Naive B cell (primary cell): ENCODE results near the gene PACSIN2. TPM values are rescaled to one million over a fixed set of nuclear protein-coding genes. Genes with fewer than 3 reads are reported as not detected.

ENCODE experiments used
- ATAC-seq, 2 donors: fragments of 150-1000 bp; cut with Tn5 transposase; 2 replicates each; pipeline ENCODE4 v1.10.0; 2021; ENCODE audit warnings: low read depth in 2 of 2, mild to moderate bottlenecking in 2 of 2, moderate library complexity in 2 of 2
- DNase-seq: peaks from one replicate; pipeline ENCODE4 v3.0.0; 2022
- H3K27ac Mint-ChIP-seq, 6 donors: one replicate each; pipeline ENCODE4 v1.8.0; 2020 to 2022; ENCODE audit warnings: mild to moderate bottlenecking in 6 of 6, mixed read lengths in 6 of 6, moderate library complexity in 5 of 6, inconsistent platforms in 2 of 6
- H3K27me3 Mint-ChIP-seq, 3 donors: one replicate each; pipeline ENCODE4 v1.8.0; 2021 to 2022; ENCODE audit warnings: mixed read lengths in 3 of 3, mild to moderate bottlenecking in 1 of 3
- H3K36me3 Mint-ChIP-seq, 2 donors: one replicate each; pipeline ENCODE4 v1.8.0; 2020 to 2022; ENCODE audit warnings: mixed read lengths in 2 of 2, inconsistent platforms in 1 of 2, mild to moderate bottlenecking in 1 of 2
- H3K4me1 Mint-ChIP-seq, 3 donors: one replicate each; pipeline ENCODE4 v1.8.0; 2020 to 2022; ENCODE audit warnings: mixed read lengths in 3 of 3, inconsistent platforms in 1 of 3, mild to moderate bottlenecking in 1 of 3, moderate library complexity in 1 of 3
- H3K4me3 Mint-ChIP-seq, 8 donors: one replicate each; pipeline ENCODE4 v1.8.0; 2020 to 2022; ENCODE audit warnings: mild to moderate bottlenecking in 8 of 8, mixed read lengths in 8 of 8, moderate library complexity in 8 of 8, inconsistent platforms in 2 of 8
- H3K9me3 Mint-ChIP-seq, 7 donors: one replicate each; pipeline ENCODE4 v1.8.0; 2020 to 2022; ENCODE audit warnings: mixed read lengths in 7 of 7, mild to moderate bottlenecking in 5 of 7, inconsistent platforms in 2 of 7, moderate library complexity in 1 of 7
- polyA plus RNA-seq, 6 donors: library from polyadenylated mRNA; unstranded; fragments of 300-500 nt; fragmentation: Illumina TruSeq; gene quantifications; one replicate each; pipeline ENCODE4 v1.2.3, GENCODE V29; 2021; ENCODE audit warnings: low read depth in 6 of 6

The PACSIN2 gene
- polyA plus RNA-seq, 6 donors from 2014 or later, result 30.9 to 43.4 (median 37.3) TPM

- Mint-ChIP-seq H3K36me3 (peaks cover 8 to 10% of the 10 kb centered on the region in 2 donors), H3K4me1 (peaks cover 14 to 36% (median 25%) of the 10 kb centered on the region in 3 donors), H3K27ac (peak overlapping the region in 2 of 6 donors; percentile 11 to 81), H3K9me3 (no peaks in the 10 kb centered on the region), H3K4me3 (no peak overlapping the region), H3K27me3 (no peaks in the 10 kb centered on the region)
- DNase-seq (no peak), ATAC-seq (no peak)
These were observed 110.9 kb downstream of the PACSIN2 start for GRCh38 chr22:42904050-42904449.

GRCh38 chr22:42902875-42903510 is 112.0 kb downstream of the PACSIN2 start:
- peaks cover 14 to 39% (median 26%) of the 10 kb centered on the region in 3 donors for H3K4me1 Mint-ChIP-seq
- peak overlapping the region in 1 of 6 donors; percentile 96 for H3K27ac Mint-ChIP-seq
- H3K9me3 Mint-ChIP-seq, result no peaks in the 10 kb centered on the region
- no peak overlapping the region for H3K4me3 Mint-ChIP-seq
- DNase-seq, result no peak
- no peak for ATAC-seq
- H3K27me3 Mint-ChIP-seq, result no peaks in the 10 kb centered on the region
- H3K36me3 Mint-ChIP-seq, result peaks cover 0 to 4% of the 10 kb centered on the region in 2 donors

- ATAC-seq, result no peak
- Mint-ChIP-seq H3K27ac (peak overlapping the region in 2 of 6 donors; percentile 47 to 85), H3K27me3 (no peaks in the 10 kb centered on the region), H3K9me3 (no peaks in the 10 kb centered on the region), H3K4me1 (peaks cover 19 to 43% (median 26%) of the 10 kb centered on the region in 3 donors), H3K4me3 (no peak overlapping the region), H3K36me3 (peaks cover 0 to 4% of the 10 kb centered on the region in 2 donors)
- DNase-seq, result no peak
These were observed 113.0 kb downstream of the PACSIN2 start for GRCh38 chr22:42901790-42902508.

GRCh38 chr22:42897960-42898359 is 117.0 kb downstream of the PACSIN2 start:
- ATAC-seq, result no peak
- H3K4me3 Mint-ChIP-seq, result no peak overlapping the region
- no peaks in the 10 kb centered on the region for H3K9me3 Mint-ChIP-seq
- no peak for DNase-seq
- H3K27me3 Mint-ChIP-seq, result no peaks in the 10 kb centered on the region
- no peaks in the 10 kb centered on the region for H3K36me3 Mint-ChIP-seq
- peak overlapping the region in 1 of 6 donors; percentile 92 for H3K27ac Mint-ChIP-seq
- peaks cover 43 to 68% (median 45%) of the 10 kb centered on the region in 3 donors for H3K4me1 Mint-ChIP-seq

GRCh38 chr22:42895541-42895981 is 119.4 kb downstream of the PACSIN2 start:
- H3K4me3 Mint-ChIP-seq, result peak overlapping the region in 7 of 8 donors; percentile 15 to 88 (median 65)
- no peaks in the 10 kb centered on the region for H3K9me3 Mint-ChIP-seq
- no peaks in the 10 kb centered on the region for H3K36me3 Mint-ChIP-seq
- DNase-seq, result no peak
- no peak for ATAC-seq
- H3K27me3 Mint-ChIP-seq, result no peaks in the 10 kb centered on the region
- peaks cover 43 to 75% (median 45%) of the 10 kb centered on the region in 3 donors for H3K4me1 Mint-ChIP-seq
- H3K27ac Mint-ChIP-seq, result peak overlapping the region; percentile 59 to 98 (median 90)

- peak; percentile 83 to 86 for ATAC-seq
- Mint-ChIP-seq H3K27me3 (no peaks in the 10 kb centered on the region), H3K9me3 (no peaks in the 10 kb centered on the region), H3K4me1 (peaks cover 41 to 78% (median 45%) of the 10 kb centered on the region in 3 donors), H3K4me3 (peak overlapping the region in 7 of 8 donors; percentile 15 to 88 (median 65)), H3K27ac (peak overlapping the region; percentile 59 to 98 (median 90)), H3K36me3 (no peaks in the 10 kb centered on the region)
- peak; percentile 54 for DNase-seq
These were observed 119.9 kb downstream of the PACSIN2 start for GRCh38 chr22:42895087-42895486.

- H3K9me3 Mint-ChIP-seq, result no peaks in the 10 kb centered on the region
- H3K36me3 Mint-ChIP-seq, result peaks cover 0 to 12% of the 10 kb centered on the region in 2 donors
- H3K4me3 Mint-ChIP-seq, result peak overlapping the region in 5 of 8 donors; percentile 3 to 88 (median 28)
- H3K4me1 Mint-ChIP-seq, result peaks cover 45 to 89% (median 50%) of the 10 kb centered on the region in 3 donors
- no peaks in the 10 kb centered on the region for H3K27me3 Mint-ChIP-seq
- DNase-seq, result no peak
- H3K27ac Mint-ChIP-seq, result peak overlapping the region; percentile 49 to 92 (median 87)
- peak; percentile 18 to 36 for ATAC-seq
These were observed 121.4 kb downstream of the PACSIN2 start for GRCh38 chr22:42893371-42894150.

GRCh38 chr22:42892571-42893316 is 122.2 kb downstream of the PACSIN2 start:
- Mint-ChIP-seq H3K36me3 (peaks cover 0 to 17% of the 10 kb centered on the region in 2 donors), H3K4me3 (no peak overlapping the region), H3K27ac (peak overlapping the region in 5 of 6 donors; percentile 37 to 90 (median 75)), H3K27me3 (no peaks in the 10 kb centered on the region), H3K4me1 (peaks cover 50 to 94% (median 59%) of the 10 kb centered on the region in 3 donors), H3K9me3 (no peaks in the 10 kb centered on the region)
- DNase-seq, result no peak
- no peak for ATAC-seq

- Mint-ChIP-seq H3K36me3 (peaks cover 0 to 17% of the 10 kb centered on the region in 2 donors), H3K9me3 (no peaks in the 10 kb centered on the region), H3K27ac (peak overlapping the region in 4 of 6 donors; percentile 71 to 88 (median 78)), H3K27me3 (no peaks in the 10 kb centered on the region), H3K4me3 (peak overlapping the region in 1 of 8 donors; percentile 61), H3K4me1 (peaks cover 45 to 88% (median 64%) of the 10 kb centered on the region in 3 donors)
- ATAC-seq (no peak), DNase-seq (no peak)
These were observed 122.8 kb downstream of the PACSIN2 start for GRCh38 chr22:42892156-42892555.

- Mint-ChIP-seq H3K4me1 (peaks cover 44 to 86% (median 61%) of the 10 kb centered on the region in 3 donors), H3K4me3 (peak overlapping the region in 1 of 8 donors; percentile 9), H3K9me3 (no peaks in the 10 kb centered on the region), H3K27ac (peak overlapping the region in 4 of 6 donors; percentile 71 to 88 (median 78)), H3K27me3 (no peaks in the 10 kb centered on the region), H3K36me3 (peaks cover 0 to 17% of the 10 kb centered on the region in 2 donors)
- DNase-seq, result no peak
- no peak for ATAC-seq
These were observed 123.3 kb downstream of the PACSIN2 start for GRCh38 chr22:42891696-42892095.

- peaks cover 0 to 17% of the 10 kb centered on the region in 2 donors for H3K36me3 Mint-ChIP-seq
- peak overlapping the region in 2 of 8 donors; percentile 9 to 30 for H3K4me3 Mint-ChIP-seq
- no peaks in the 10 kb centered on the region for H3K27me3 Mint-ChIP-seq
- peaks cover 38 to 80% (median 54%) of the 10 kb centered on the region in 3 donors for H3K4me1 Mint-ChIP-seq
- peak overlapping the region in 3 of 6 donors; percentile 47 to 75 (median 49) for H3K27ac Mint-ChIP-seq
- DNase-seq, result no peak
- H3K9me3 Mint-ChIP-seq, result no peaks in the 10 kb centered on the region
- no peak for ATAC-seq
These were observed 123.9 kb downstream of the PACSIN2 start for GRCh38 chr22:42891008-42891407.

GRCh38 chr22:42889304-42889703 is 125.6 kb downstream of the PACSIN2 start:
- DNase-seq (no peak), ATAC-seq (peak; percentile 57 to 74)
- peaks cover 24 to 63% (median 39%) of the 10 kb centered on the region in 3 donors for H3K4me1 Mint-ChIP-seq
- peak overlapping the region in 7 of 8 donors; percentile 1 to 71 (median 43) for H3K4me3 Mint-ChIP-seq
- H3K36me3 Mint-ChIP-seq, result peaks cover 0 to 17% of the 10 kb centered on the region in 2 donors
- H3K27me3 Mint-ChIP-seq, result no peaks in the 10 kb centered on the region
- no peaks in the 10 kb centered on the region for H3K9me3 Mint-ChIP-seq
- peak overlapping the region; percentile 1 to 92 (median 87) for H3K27ac Mint-ChIP-seq
